IPS-18c (cell line): ENCODE measurements around the gene OCEL1.
"Not testable (repeated sequence)": the region's sequence is repeated elsewhere in the genome, so short reads cannot be mapped to it uniquely, and the experiment has no call there.

Source experiments
- H3K4me3 ChIP-seq: 2 replicates; pipeline ENCODE4 v1.7.0; 2013; ENCODE audit warnings: low read depth, mild to moderate bottlenecking, low read length, moderate library complexity; ENCODE audit not compliant: insufficient read depth
- H3K9me3 ChIP-seq: one replicate; pipeline ENCODE4 v1.6.1; 2013; ENCODE audit warnings: mild to moderate bottlenecking, low read length, moderate library complexity; ENCODE audit not compliant: control insufficient read depth, insufficient read depth

OCEL1 gene

GRCh38 chr19:17268754-17269153 lies 42.7 kb downstream of the OCEL1 start:
- Histone ChIP-seq H3K9me3 (no peaks in the 10 kb centered on the region), H3K4me3 (peak overlapping the region; percentile 15; the same call in 1 of the 2 replicates)

GRCh38 chr19:17274892-17275291 lies 48.9 kb downstream of the OCEL1 start:
- H3K4me3 ChIP-seq, H3K9me3 ChIP-seq: not testable (repeated sequence)

DNA sequence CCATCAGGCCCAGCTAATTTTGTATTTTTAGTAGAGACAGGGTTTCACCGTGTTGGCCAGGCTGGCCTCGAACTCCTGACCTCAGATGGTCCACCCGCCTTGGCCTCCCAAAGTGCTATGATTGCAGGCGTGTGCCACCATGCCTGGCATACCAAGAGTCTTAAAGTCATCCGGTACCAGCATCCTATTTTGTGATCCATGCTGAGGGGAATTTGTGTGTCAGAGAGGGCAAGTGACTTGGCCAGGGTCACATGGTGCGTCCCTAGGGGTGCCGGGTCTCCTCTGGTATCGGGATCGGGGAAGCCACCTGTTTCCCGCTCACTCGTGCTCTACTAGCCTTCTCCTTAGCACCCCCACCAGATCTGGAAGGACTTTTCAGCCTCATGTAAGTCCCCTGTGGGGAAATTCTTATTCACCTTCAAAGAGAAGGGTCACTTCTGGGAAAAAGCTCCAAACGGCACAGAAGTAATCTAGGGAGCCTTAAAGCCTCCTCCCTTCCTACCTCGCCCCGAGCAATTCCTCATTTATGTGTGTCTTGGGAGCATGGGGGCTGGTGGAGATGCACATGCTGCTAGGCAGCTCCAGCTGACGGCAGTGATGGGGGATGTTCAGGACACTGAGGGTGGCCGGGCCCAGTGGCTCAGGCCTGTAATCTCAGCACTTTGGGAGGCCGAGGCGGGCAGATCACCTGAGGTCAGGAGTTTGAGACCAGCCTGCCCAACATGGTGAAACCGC lies 49.6 kb downstream of the OCEL1 start:
- no peaks in the 10 kb centered on the region for H3K9me3 ChIP-seq
- H3K4me3 ChIP-seq = no peak overlapping the region
